ENCODE data around the gene HOXC6.
"Not testable (repeated sequence)": the region's sequence is repeated elsewhere in the genome, so short reads cannot be mapped to it uniquely, and the experiment has no call there.

The HOXC6 gene

DNA sequence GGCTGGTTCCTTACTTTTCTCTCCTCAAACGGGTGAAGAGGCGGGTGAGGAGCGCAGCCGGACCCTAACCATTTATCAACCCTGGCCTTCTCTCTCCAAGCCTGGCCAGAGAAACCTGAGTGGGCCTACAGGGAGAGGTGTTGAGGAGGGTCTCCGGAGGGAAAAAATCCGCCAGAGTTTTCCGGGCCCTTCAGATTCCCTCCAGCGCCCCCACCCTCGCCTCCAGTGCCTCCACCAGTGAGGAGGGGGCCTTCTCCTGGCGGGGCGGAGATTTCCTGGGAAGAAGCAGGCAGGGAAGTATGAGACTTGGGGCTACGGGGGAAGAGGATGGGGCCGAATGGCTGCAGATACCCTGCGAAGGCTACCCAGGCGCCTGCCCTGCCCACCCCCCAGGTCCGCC is 3.2 kb downstream of the HOXC6 start:
- no peak for DNase-seq

DNA sequence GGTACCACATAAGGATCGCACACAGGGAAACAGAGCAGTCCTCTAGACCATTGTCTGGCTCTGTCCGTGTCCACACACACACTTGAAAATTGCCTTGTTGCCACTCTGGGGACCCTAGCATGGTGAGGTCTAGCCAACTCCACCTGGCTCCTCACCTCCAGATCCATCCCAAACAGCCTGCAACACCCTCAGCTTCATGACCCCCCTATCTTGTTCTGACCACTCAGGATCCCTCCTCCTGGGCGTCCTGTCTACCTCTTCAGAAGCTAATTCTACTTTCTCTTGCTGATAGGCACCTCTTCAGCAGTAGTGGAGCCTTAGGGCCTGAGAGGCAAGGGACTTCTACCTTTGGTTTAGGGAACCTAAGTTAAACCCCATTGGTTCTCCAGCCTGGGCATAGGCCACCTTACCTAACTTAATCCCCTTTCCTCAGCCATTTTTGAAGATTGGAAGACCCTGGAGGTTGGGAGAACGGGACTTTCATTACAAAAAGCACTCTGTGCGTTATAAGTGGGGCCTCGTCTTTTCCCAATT is 3.9 kb downstream of the HOXC6 start:
- no peak for DNase-seq

- DNase-seq, result peak; percentile 86
Measured at GRCh38 chr12:54032627-54033100, 4.4 kb downstream of the HOXC6 start, which contains the start of gene HOXC5. Gene HOXC5, plus strand, starts transcription at chr12:54033050. Its CDS starts 73 bp downstream, at chr12:54033123.

DNA sequence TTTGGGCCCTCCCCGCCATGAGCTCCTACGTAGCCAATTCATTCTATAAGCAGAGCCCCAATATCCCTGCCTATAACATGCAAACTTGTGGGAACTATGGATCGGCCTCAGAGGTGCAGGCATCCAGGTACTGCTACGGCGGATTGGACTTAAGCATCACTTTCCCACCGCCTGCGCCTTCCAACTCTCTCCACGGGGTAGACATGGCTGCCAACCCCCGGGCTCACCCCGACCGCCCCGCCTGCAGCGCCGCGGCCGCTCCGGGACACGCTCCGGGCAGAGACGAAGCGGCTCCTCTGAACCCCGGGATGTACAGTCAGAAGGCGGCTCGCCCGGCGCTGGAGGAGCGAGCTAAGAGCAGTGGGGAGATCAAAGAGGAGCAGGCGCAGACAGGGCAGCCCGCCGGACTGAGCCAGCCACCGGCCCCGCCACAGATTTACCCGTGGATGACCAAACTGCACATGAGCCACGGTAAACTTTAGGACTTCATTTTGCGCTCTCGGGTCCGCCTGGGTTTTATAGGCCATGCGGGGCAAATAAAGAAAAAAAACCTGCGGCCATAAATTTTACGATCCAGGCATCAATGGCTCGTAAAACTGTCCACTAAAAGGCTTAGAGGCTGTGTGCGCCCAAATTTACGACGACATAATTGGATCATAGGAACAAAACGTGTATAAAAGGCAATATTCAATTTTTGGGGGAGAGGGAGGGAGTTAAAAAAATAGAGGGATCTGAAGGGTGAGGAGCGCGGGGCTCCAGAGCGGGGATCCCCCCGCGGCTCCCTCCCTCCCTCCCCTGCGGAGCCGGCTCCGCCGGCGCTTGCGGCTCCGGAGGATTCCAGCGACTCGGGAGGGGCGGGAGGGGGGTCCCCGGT is 5.1 kb downstream of the HOXC6 start:
- no peak for DNase-seq

DNA sequence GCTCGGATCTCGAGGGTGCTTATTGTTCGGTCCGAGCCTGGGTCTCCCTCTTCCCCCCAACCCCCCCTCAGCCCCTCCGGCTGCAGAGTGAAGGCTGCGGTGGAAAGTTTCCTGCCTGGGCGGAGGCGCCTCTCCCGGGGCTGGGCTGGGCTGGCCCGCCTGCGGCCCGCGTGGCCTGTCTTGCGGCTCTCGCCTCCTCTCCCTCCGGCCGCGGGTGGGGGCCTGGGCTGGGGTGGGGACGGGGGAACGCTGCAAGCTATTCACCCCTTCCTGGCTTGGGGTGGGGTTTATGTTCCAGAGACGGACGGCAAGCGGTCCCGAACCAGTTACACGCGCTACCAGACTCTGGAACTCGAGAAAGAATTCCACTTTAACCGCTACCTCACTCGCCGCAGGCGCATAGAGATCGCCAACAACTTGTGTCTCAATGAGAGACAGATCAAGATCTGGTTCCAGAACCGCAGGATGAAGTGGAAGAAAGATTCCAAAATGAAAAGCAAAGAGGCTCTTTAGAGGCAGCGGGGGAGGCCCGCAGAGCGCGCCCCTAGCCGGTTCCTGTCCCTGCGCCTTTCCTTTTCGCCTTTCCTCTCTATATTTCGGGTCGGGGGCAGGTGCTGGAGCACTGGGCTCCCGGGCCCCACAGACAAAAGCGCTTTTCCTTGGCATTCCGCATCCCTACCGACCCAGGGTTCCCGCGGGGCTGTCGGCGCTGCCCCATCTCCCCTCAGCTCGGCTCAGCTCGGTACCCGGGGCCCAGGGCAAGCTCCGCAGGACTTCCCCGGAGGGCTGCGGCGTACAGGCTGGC is 5.9 kb downstream of the HOXC6 start:
- DNase-seq, result no peak

DNA sequence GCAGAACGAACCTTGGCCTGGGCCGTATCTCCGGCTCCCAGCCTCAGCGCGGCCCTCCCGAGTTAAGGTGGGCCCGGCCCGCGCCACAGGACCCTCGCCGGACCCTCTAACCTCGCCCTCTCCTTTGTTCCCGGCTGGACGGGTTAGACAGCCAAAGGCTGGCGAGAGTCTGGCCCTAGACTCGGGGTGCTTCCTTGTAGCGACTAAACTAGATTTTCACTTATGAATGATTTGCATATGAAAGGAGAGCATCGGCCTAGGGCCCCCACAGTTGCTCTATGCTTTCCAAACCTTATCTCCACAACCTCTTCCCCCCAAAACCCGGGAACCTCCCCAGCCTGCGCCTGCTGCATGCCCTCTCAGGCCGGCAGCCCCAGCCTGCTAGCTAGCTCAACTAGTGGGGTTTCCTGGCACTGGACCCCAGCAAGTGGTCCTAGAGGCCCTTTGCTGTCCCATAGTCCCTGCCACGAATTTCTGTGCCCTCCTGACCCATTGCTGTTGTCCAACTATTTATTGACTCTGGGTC is 6.6 kb downstream of the HOXC6 start:
- DNase-seq, result no peak

GRCh38 chr12:54035568-54036264 is 7.5 kb downstream of the HOXC6 start:
- DNase-seq, result no peak

- DNase-seq, result no peak
Measured at GRCh38 chr12:54036620-54037359, 8.6 kb downstream of the HOXC6 start.

GRCh38 chr12:54037360-54038283 is 9.4 kb downstream of the HOXC6 start:
- no peak for DNase-seq

DNA sequence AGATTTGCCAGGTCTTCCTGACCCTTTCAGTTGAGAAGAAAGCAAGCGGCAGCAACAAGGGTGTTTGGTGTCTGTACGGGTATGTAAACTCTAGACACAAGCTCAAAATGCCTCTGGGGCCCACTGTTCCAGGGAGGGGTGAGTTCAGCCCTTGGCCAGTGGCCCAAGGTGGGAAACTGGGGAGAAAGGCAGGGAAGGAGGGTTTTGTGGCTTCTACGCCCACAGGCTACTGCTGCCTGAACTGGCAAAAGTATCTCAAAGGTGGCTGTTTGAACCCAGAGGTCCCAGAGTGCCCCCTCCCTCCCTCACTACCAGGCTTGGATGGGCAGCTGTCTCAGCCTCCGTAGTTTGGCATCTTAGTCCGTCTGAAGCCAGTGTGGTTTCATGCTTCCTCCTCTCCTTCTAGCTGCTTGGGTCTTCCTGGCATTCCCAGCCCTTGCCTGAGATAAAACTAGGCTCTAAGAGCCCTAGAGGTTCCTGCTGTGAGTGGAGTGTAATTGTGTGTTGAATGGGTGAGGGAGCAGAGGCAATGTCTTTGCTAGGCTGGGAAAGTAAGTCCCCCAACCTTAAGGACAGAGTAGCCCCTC is 10.1 kb downstream of the HOXC6 start:
- DNase-seq, result no peak

GRCh38 chr12:54038871-54039414 is 10.7 kb downstream of the HOXC6 start:
- no peak for DNase-seq

DNA sequence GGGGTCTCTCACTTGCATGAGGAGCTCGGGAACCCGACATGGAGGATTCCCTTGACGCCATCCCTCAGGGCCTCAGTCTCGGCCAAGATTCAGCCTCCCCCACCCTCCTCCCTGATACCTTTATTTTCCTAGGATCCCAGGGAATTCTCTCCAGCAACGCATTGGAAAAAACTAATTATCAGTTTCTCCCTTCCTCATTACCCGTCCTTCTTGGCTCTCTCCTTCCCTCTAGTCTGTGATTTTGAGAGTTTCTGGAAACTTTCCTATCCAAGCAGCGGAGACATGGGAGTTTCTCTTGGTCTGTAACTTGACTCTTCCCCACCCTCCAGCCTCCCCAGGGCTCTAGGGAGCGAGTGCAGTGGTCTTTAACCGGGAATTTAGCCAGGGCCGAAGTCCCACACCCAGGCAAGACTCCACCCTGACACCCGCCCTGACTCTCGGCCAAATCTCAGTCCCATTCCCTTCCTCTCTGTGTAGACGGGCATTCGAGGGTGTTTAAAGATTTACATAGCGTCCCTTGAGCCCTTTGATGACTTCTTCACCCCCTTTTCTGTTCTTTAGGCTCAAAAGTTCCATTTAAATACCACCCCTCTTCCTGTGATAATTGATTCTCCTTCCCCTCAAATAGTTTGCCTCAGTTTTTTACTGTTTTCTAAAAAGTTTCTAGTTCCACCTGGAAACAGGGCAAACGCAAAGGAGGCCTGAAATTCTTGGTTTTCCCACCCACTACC is 11.3 kb downstream of the HOXC6 start:
- no peak for DNase-seq

GRCh38 chr12:54040148-54040494 is 11.9 kb downstream of the HOXC6 start:
- no peak for DNase-seq

DNA sequence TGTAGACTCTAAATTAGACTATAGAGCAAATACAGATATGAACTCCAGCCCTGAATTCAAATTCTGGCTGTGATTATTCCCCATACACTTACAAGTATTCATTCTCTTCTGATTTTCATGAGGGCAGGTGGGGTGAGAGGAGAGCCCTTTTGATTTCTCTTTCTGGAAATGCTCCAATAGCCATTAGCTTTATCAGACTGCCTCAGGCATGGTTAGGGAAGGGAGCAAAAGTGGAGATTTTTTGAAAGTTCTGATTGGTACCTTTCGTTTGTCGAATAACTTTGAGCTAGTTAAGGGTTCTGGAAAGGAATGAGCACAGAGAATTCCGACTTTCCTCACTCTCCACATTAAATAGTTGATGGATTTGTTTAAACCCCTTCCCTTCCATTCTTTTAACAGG is 12.4 kb downstream of the HOXC6 start:
- no peak for DNase-seq

GRCh38 chr12:54041097-54041690 is 13.0 kb downstream of the HOXC6 start:
- no peak for DNase-seq

GRCh38 chr12:54042033-54042432 is 13.8 kb downstream of the HOXC6 start:
- not testable (repeated sequence) for DNase-seq

GRCh38 chr12:54042970-54043853 is 15.0 kb downstream of the HOXC6 start:
- DNase-seq, result no peak
